SU-DHL-6 (cell line): ENCODE measurements around the gene NDUFS3.

ENCODE experiments used
- H2AFZ ChIP-seq: fragments of 200-600 bp; sonication (generic); 2 replicates; pipeline ENCODE4 v1.6.1; 2014; ENCODE audit warnings: low read depth, mild to moderate bottlenecking, moderate library complexity, mixed read lengths, antibody characterized with exemption, low read length; ENCODE audit not compliant: severe bottlenecking
- H3F3A ChIP-seq: fragments of 200-600 bp; shearing (Covaris generic); 2 replicates; pipeline ENCODE4 v1.6.0; 2016; ENCODE audit warnings: antibody characterized with exemption, mild to moderate bottlenecking; ENCODE audit not compliant: insufficient read depth
- H3K27ac ChIP-seq: fragments of 200-600 bp; sonication (generic); 2 replicates; pipeline ENCODE4 v1.5.1; 2016; ENCODE audit warnings: low read depth, mild to moderate bottlenecking, low read length, moderate library complexity, mixed read lengths
- H3K27me3 ChIP-seq: fragments of 200-600 bp; sonication (generic), shearing (Covaris generic); 2 replicates; pipeline ENCODE4 v1.6.0; 2014; ENCODE audit warnings: mild to moderate bottlenecking, low read length
- H3K36me3 ChIP-seq: fragments of 200-600 bp; sonication (generic); 2 replicates; pipeline ENCODE4 v1.6.1; 2014; ENCODE audit warnings: mild to moderate bottlenecking, low read length, mixed read lengths
- H3K4me2 ChIP-seq: fragments of 300-600, 200-600 bp; shearing (Covaris generic), sonication (generic); 2 replicates; pipeline ENCODE4 v1.6.0; 2014; ENCODE audit warnings: low read length, low read depth, mild to moderate bottlenecking; ENCODE audit not compliant: poor library complexity, severe bottlenecking
- H3K4me3 ChIP-seq: fragments of 200-600 bp; sonication (generic); 2 replicates; pipeline ENCODE4 v1.5.1; 2014; ENCODE audit warnings: antibody characterized with exemption, low read length, mild to moderate bottlenecking, mixed read lengths; ENCODE audit not compliant: insufficient read depth, poor library complexity, severe bottlenecking
- H3K79me2 ChIP-seq: fragments of 200-600 bp; sonication (generic); 2 replicates; pipeline ENCODE4 v1.6.1; 2014; ENCODE audit warnings: mild to moderate bottlenecking, low read length, moderate library complexity; ENCODE audit not compliant: insufficient read depth
- H3K9ac ChIP-seq: fragments of 200-600 bp; sonication (generic); 2 replicates; pipeline ENCODE4 v1.7.0; 2014; ENCODE audit warnings: mild to moderate bottlenecking, low read length
- H3K9me2 ChIP-seq: fragments of 200-600 bp; sonication (generic); replicated peaks from 2 replicates; pipeline ENCODE4 v1.6.1; 2014; ENCODE audit warnings: low read length; ENCODE audit not compliant: insufficient read depth
- H3K9me3 ChIP-seq: fragments of 200-600 bp; sonication (generic); 2 replicates; pipeline ENCODE4 v1.6.1; 2014; ENCODE audit warnings: low read length, mixed read lengths; ENCODE audit not compliant: insufficient read depth
- H4K20me1 ChIP-seq: fragments of 200-600 bp; sonication (generic); 2 replicates; pipeline ENCODE4 v1.6.1; 2014; ENCODE audit warnings: low read depth, mild to moderate bottlenecking, antibody characterized with exemption, low read length, moderate library complexity, mixed read lengths
- EZH2phosphoT487 ChIP-seq: fragments of 200-600 bp; sonication (generic), shearing (Covaris generic); conservative IDR thresholded peaks from 2 replicates; pipeline ENCODE4 v1.6.1; 2018; ENCODE audit warnings: mild to moderate bottlenecking, antibody characterized with exemption, low read length, moderate library complexity, mixed read lengths
- TF ChIP-seq, protein P1 (sequence below): fragments of 200-600 bp; sonication (generic); IDR thresholded peaks from one replicate; pipeline ENCODE4 v1.5.1; 2017; ENCODE audit warnings: antibody characterized with exemption, mild to moderate bottlenecking, low read length, moderate library complexity; ENCODE audit not compliant: insufficient read depth, poor library complexity, severe bottlenecking

Gene NDUFS3

DNA sequence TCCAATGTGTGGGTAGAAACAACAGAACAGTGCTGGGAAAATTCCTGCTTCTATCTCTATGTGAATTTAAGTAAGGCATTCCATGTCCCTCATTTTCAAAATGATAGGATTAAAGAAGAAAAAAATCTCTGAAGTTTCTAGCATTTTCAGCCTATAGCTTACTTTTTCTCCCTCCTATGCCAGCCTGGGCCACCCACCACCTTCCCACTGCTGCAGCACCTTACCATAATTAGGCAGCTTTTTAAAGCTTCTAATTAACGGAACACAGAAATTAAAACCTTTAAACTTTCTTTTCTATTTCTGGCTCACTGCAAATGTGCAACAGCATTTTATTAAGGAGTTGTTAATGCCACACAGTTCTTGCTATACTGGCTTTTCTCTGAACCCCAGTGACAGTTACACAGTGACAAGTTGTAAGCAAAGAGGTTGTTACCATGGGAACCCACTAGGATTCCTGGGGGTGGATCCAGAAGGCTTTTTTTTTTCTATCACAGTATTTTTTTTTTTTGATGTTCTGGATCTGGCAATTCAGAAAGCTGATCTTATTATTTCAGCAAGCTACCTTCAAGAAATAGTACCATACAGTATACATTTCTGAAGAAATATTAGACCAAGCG lies 46.2 kb upstream of the NDUFS3 start:
- Histone ChIP-seq H3K4me3 (no peak overlapping the region), H3K9me2 (no peaks in the 10 kb centered on the region), H3K36me3 (no peaks in the 10 kb centered on the region), H3K79me2 (peaks cover 100% of the 10 kb centered on the region), H3K4me2 (no peak overlapping the region), H2AFZ (no peak overlapping the region), H3F3A (peaks cover 4% of the 10 kb centered on the region; the same call in 1 of the 2 replicates), H3K9me3 (no peaks in the 10 kb centered on the region), H4K20me1 (peaks cover 21% of the 10 kb centered on the region), H3K27me3 (no peaks in the 10 kb centered on the region), H3K27ac (no peak overlapping the region), H3K9ac (no peak overlapping the region)
- TF ChIP-seq EZH2phosphoT487: no peak
- TF ChIP-seq, protein P1, sequence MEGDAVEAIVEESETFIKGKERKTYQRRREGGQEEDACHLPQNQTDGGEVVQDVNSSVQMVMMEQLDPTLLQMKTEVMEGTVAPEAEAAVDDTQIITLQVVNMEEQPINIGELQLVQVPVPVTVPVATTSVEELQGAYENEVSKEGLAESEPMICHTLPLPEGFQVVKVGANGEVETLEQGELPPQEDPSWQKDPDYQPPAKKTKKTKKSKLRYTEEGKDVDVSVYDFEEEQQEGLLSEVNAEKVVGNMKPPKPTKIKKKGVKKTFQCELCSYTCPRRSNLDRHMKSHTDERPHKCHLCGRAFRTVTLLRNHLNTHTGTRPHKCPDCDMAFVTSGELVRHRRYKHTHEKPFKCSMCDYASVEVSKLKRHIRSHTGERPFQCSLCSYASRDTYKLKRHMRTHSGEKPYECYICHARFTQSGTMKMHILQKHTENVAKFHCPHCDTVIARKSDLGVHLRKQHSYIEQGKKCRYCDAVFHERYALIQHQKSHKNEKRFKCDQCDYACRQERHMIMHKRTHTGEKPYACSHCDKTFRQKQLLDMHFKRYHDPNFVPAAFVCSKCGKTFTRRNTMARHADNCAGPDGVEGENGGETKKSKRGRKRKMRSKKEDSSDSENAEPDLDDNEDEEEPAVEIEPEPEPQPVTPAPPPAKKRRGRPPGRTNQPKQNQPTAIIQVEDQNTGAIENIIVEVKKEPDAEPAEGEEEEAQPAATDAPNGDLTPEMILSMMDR: no peak

DNA sequence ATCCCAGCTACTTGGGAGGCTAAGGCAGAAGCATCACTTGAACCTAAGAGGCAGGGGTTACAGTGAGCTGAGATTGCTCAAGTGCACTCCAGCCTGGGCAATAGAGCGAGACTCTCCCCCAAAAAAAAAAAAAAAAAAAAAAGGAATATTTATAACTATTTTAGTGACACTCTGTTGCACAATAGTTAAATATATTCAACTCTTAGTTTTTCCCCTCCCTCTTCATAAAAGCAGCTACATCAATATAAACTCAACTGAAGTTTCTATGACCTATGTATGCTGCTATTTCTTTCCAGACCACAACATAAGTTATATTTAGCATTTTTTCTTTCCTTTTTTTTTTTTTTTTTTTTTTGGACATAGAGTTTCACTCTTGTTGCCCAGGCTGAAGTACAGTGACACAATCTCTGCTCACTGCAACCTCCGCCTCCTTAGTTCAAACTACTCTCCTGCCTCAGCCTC lies 45.2 kb upstream of the NDUFS3 start:
- H3K4me3 ChIP-seq: no peak overlapping the region
- peaks cover 29% of the 10 kb centered on the region for H4K20me1 ChIP-seq
- H3K9ac ChIP-seq: no peak overlapping the region
- no peaks in the 10 kb centered on the region for H3K36me3 ChIP-seq
- no peaks in the 10 kb centered on the region for H3K9me3 ChIP-seq
- no peaks in the 10 kb centered on the region for H3K9me2 ChIP-seq
- H3K27ac ChIP-seq: no peak overlapping the region
- peaks cover 4% of the 10 kb centered on the region; the same call in 1 of the 2 replicates for H3F3A ChIP-seq
- peaks cover 100% of the 10 kb centered on the region for H3K79me2 ChIP-seq
- no peak overlapping the region for H2AFZ ChIP-seq
- H3K27me3 ChIP-seq: no peaks in the 10 kb centered on the region
- TF ChIP-seq EZH2phosphoT487: no peak
- H3K4me2 ChIP-seq: no peak overlapping the region

DNA sequence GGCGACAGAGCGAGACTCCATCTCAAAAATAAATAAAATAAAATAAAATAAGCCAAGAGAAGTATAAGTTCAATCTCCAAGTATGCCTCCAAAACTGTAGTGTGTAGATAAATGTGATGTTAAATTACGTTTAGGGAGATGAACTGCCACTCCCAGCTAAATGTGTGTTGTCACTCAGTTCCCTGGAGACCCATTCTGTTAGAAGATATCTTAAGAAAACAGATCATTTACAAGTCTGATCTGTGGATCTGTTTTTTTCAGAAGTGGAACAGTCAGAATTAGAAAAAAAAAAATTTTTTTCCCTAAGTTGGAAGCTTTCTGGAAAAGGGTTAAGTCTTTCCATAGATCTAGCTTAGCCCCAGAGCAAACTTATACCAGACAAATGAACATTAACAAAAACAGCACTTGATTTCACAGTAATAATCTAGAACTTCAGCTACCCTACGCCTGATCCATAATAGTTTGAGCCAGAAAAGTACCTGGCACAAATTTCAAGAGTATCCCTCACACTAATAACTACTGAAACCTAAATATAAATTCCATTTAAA lies 44.1 kb upstream of the NDUFS3 start:
- Histone ChIP-seq H3K36me3 (no peaks in the 10 kb centered on the region), H3K79me2 (peaks cover 100% of the 10 kb centered on the region), H3K9ac (no peak overlapping the region), H3K27me3 (no peaks in the 10 kb centered on the region), H3K9me3 (no peaks in the 10 kb centered on the region), H2AFZ (no peak overlapping the region), H3K4me3 (no peak overlapping the region), H3K27ac (no peak overlapping the region), H4K20me1 (peaks cover 36% of the 10 kb centered on the region), H3K4me2 (no peak overlapping the region), H3F3A (peaks cover 4% of the 10 kb centered on the region; the same call in 1 of the 2 replicates), H3K9me2 (no peaks in the 10 kb centered on the region)
- no peak for TF ChIP-seq EZH2phosphoT487
- TF ChIP-seq, protein P1: no peak

DNA sequence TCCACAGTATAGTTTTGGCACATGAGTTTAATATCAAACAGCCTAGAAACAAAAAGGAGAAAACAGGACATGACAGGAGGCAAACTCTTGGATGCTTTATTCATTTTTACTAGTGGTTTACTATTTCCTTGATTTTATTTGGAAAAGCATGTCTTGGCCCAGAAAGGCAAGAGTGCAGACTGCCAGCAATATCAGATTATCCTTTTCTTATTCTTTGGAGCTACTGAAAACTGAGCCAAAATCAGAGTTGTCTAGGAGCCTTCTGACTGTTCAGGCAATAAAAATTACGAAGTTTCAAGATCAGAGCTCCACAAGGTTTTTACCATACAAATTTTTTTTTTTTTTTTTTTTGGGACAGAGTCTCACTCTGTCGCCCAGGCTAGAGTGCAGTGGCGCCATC lies 42.0 kb upstream of the NDUFS3 start:
- Histone ChIP-seq H3K9ac (no peak overlapping the region), H3K36me3 (no peaks in the 10 kb centered on the region), H3K27ac (no peak overlapping the region), H3K79me2 (peaks cover 100% of the 10 kb centered on the region), H3F3A (no peaks in the 10 kb centered on the region; the same call in 1 of the 2 replicates), H4K20me1 (peaks cover 29% of the 10 kb centered on the region), H2AFZ (no peak overlapping the region), H3K4me3 (no peak overlapping the region), H3K27me3 (no peaks in the 10 kb centered on the region), H3K4me2 (no peak overlapping the region), H3K9me3 (no peaks in the 10 kb centered on the region), H3K9me2 (no peaks in the 10 kb centered on the region)
- TF ChIP-seq EZH2phosphoT487: no peak
- TF ChIP-seq, protein P1: no peak
